BJ (cell line): ENCODE results near the gene AMBN. TPM values are rescaled to one million over a fixed set of nuclear protein-coding genes. Genes with fewer than 3 reads are reported as not detected.

ENCODE experiments used
- CTCF ChIA-PET: fragments of 350-600 bp; formaldehyde crosslinking; extraction: SDS; loops from one replicate; lab custom pipeline; 2021; ENCODE audit warnings: antibody characterized with exemption, inconsistent platforms; lab: Yijun Ruan, JAX
- POLR2A ChIA-PET: fragments of 300-600 bp; sonication (Branson Sonifier 250); formaldehyde crosslinking; extraction: SDS; loops from one replicate; lab custom pipeline; 2021; ENCODE audit warnings: antibody characterized with exemption; lab: Charles Lee
- DNase-seq: peaks from one replicate; pipeline ENCODE4 v3.0.0-alpha.2; 2011; ENCODE audit warnings: low read depth
- H3K27me3 ChIP-seq: 2 replicates; pipeline ENCODE4 v1.6.0; 2011; ENCODE audit warnings: low read length; ENCODE audit not compliant: control insufficient read depth, insufficient read depth
- H3K36me3 ChIP-seq: 2 replicates; pipeline ENCODE4 v1.5.1; 2011; ENCODE audit warnings: low read length; ENCODE audit not compliant: control insufficient read depth, insufficient read depth
- H3K4me3 ChIP-seq: 2 replicates; pipeline ENCODE4 v1.5.1; 2011; ENCODE audit warnings: low read depth, mild to moderate bottlenecking, control low read depth, low read length
- CTCF ChIP-seq: IDR thresholded peaks from 2 replicates; pipeline ENCODE4 v1.5.1; 2011; ENCODE audit warnings: low read depth, mild to moderate bottlenecking, control low read depth, inconsistent platforms, low read length, moderate library complexity; ENCODE audit not compliant: insufficient read depth
- polyA minus RNA-seq: library from RNA; depleted of rRNA, polyadenylated mRNA; stranded (reverse); fragments of >200 nt; gene quantifications from 2 replicates; pipeline ENCODE4 v1.2.3, GENCODE V29; 2011; rRNA and poly(A)+ RNA removed
- polyA plus RNA-seq: library from polyadenylated mRNA; depleted of rRNA; stranded (reverse); fragments of >200 nt; gene quantifications from 2 replicates; pipeline ENCODE4 v1.2.3, GENCODE V29; 2011; rRNA removed

The AMBN gene
- polyA plus RNA-seq: not detected in 2 replicates
- not detected in 2 replicates for polyA minus RNA-seq

GRCh38 chr4:70591955-70592582 is at the start of gene AMBN:
Gene AMBN, plus strand, starts transcription at chr4:70592256. Its CDS starts 103 bp downstream, at chr4:70592359.
- peaks cover 3% of the 10 kb centered on the region; the same call in 1 of the 2 replicates for H3K27me3 ChIP-seq
- ChIA-PET CTCF (interaction anchor here (0.9 to 1.0 kb wide), 2 partner anchors 9 kb away, joined by 3 to 4 read pairs; no protein-coding TSS in a partner anchor), POLR2A (no interaction called here)
- no peak for DNase-seq
- no peaks in the 10 kb centered on the region for H3K36me3 ChIP-seq
- no peak within 1 kb of the TSS for H3K4me3 ChIP-seq
- no peak for TF ChIP-seq CTCF

GRCh38 chr4:70544279-70544868 is 47.7 kb upstream of the AMBN start:
- no peak for DNase-seq
- H3K36me3 ChIP-seq: no peaks in the 10 kb centered on the region
- peak; percentile 60 for TF ChIP-seq CTCF
- H3K27me3 ChIP-seq: no peaks in the 10 kb centered on the region
- CTCF ChIA-PET: no interaction called here
- POLR2A ChIA-PET: no interaction called here
- H3K4me3 ChIP-seq: no peak overlapping the region

GRCh38 chr4:70556856-70557255 is 35.2 kb upstream of the AMBN start:
- Histone ChIP-seq H3K36me3 (no peaks in the 10 kb centered on the region), H3K27me3 (no peaks in the 10 kb centered on the region), H3K4me3 (no peak overlapping the region)
- no peak for TF ChIP-seq CTCF
- ChIA-PET POLR2A (no interaction called here), CTCF (interaction anchor here (1.3 to 1.6 kb wide), 2 partner anchors 9 to 16 kb away, joined by 3 read pairs; no protein-coding TSS in a partner anchor)
- DNase-seq: no peak

GRCh38 chr4:70559211-70559830 is 32.7 kb upstream of the AMBN start:
- ChIA-PET POLR2A (no interaction called here), CTCF (interaction anchor here (1.2 to 2.2 kb wide), 6 partner anchors 8 to 53 kb away, joined by 3 to 9 read pairs (median 5); no protein-coding TSS in a partner anchor)
- TF ChIP-seq CTCF: peak; percentile 88
- no peaks in the 10 kb centered on the region for H3K36me3 ChIP-seq
- no peaks in the 10 kb centered on the region for H3K27me3 ChIP-seq
- H3K4me3 ChIP-seq: no peak overlapping the region
- no peak for DNase-seq

- TF ChIP-seq CTCF: no peak
- ChIA-PET CTCF (interaction anchor here (0.8 to 2.2 kb wide), 7 partner anchors 9 to 54 kb away, joined by 3 to 9 read pairs (median 4); no protein-coding TSS in a partner anchor), POLR2A (no interaction called here)
- DNase-seq: no peak
- H3K36me3 ChIP-seq: no peaks in the 10 kb centered on the region
- H3K4me3 ChIP-seq: no peak overlapping the region
- H3K27me3 ChIP-seq: no peaks in the 10 kb centered on the region
Measured at GRCh38 chr4:70559924-70560323, 32.1 kb upstream of the AMBN start.
